ENCODE results near the gene C12orf56.
A peak's percentile ranks its signal among the peaks of the same experiment; 100 is the strongest.
"Not testable (repeated sequence)": the region's sequence is repeated elsewhere in the genome, so short reads cannot be mapped to it uniquely, and the experiment has no call there.

C12orf56 gene

GRCh38 chr12:64383675-64384074 lies 6.9 kb downstream of the C12orf56 start:
- Mint-ChIP-seq H3K4me1 (no peaks in the 10 kb centered on the region), H3K27ac (no peak overlapping the region), H3K9me3 (peaks cover 23% of the 10 kb centered on the region), H3K36me3 (ENCODE audit: low read depth) (no peaks in the 10 kb centered on the region), H3K4me3 (no peak overlapping the region), H3K27me3 (ENCODE audit: low read depth, poor library complexity) (peaks cover 3% of the 10 kb centered on the region)
- no peak for DNase-seq
- no peak for TF ChIP-seq CTCF (IDR thresholded peaks at IDR 0.05)

- no peak overlapping the region for H3K27ac Mint-ChIP-seq
- H3K9me3 Mint-ChIP-seq = no peaks in the 10 kb centered on the region
- no peaks in the 10 kb centered on the region for H3K36me3 Mint-ChIP-seq (ENCODE audit: low read depth)
- DNase-seq = no peak
- no peak overlapping the region for H3K4me3 Mint-ChIP-seq
- no peaks in the 10 kb centered on the region for H3K27me3 Mint-ChIP-seq (ENCODE audit: low read depth, poor library complexity)
- TF ChIP-seq CTCF (IDR thresholded peaks at IDR 0.05) = no peak
- H3K4me1 Mint-ChIP-seq = no peaks in the 10 kb centered on the region
These were observed 27.7 kb downstream of the C12orf56 start for GRCh38 chr12:64362721-64363305.

- not testable (repeated sequence) for H3K4me1 Mint-ChIP-seq; DNase-seq; H3K36me3 Mint-ChIP-seq (ENCODE audit: low read depth); H3K4me3 Mint-ChIP-seq; H3K27ac Mint-ChIP-seq; H3K9me3 Mint-ChIP-seq; H3K27me3 Mint-ChIP-seq (ENCODE audit: low read depth, poor library complexity)
These were observed 29.4 kb downstream of the C12orf56 start for GRCh38 chr12:64361173-64361572.

- DNase-seq; H3K27me3 Mint-ChIP-seq (ENCODE audit: low read depth, poor library complexity); H3K4me1 Mint-ChIP-seq; H3K36me3 Mint-ChIP-seq (ENCODE audit: low read depth); H3K4me3 Mint-ChIP-seq: not testable (repeated sequence)
- Mint-ChIP-seq H3K27ac (peak overlapping the region; percentile 90), H3K9me3 (peaks cover 23% of the 10 kb centered on the region)
These were observed 34.3 kb downstream of the C12orf56 start for GRCh38 chr12:64356209-64356608.

GRCh38 chr12:64352181-64352580 lies 38.4 kb downstream of the C12orf56 start:
- Mint-ChIP-seq H3K4me3 (no peak overlapping the region), H3K9me3 (peaks cover 47% of the 10 kb centered on the region), H3K27me3 (ENCODE audit: low read depth, poor library complexity) (no peaks in the 10 kb centered on the region), H3K36me3 (ENCODE audit: low read depth) (no peaks in the 10 kb centered on the region), H3K4me1 (no peaks in the 10 kb centered on the region), H3K27ac (no peak overlapping the region)
- no peak for DNase-seq
- no peak for TF ChIP-seq CTCF (IDR thresholded peaks at IDR 0.05)

GRCh38 chr12:64351265-64351664 lies 39.3 kb downstream of the C12orf56 start:
- H3K4me1 Mint-ChIP-seq = no peaks in the 10 kb centered on the region
- no peaks in the 10 kb centered on the region for H3K36me3 Mint-ChIP-seq (ENCODE audit: low read depth)
- TF ChIP-seq CTCF (IDR thresholded peaks at IDR 0.05) = no peak
- peaks cover 44% of the 10 kb centered on the region for H3K9me3 Mint-ChIP-seq
- no peak overlapping the region for H3K4me3 Mint-ChIP-seq
- no peak for DNase-seq
- H3K27me3 Mint-ChIP-seq (ENCODE audit: low read depth, poor library complexity) = no peaks in the 10 kb centered on the region
- no peak overlapping the region for H3K27ac Mint-ChIP-seq

- no peak for DNase-seq
- Mint-ChIP-seq H3K27ac (no peak overlapping the region), H3K4me3 (no peak overlapping the region), H3K4me1 (no peaks in the 10 kb centered on the region), H3K9me3 (peaks cover 49% of the 10 kb centered on the region), H3K27me3 (ENCODE audit: low read depth, poor library complexity) (no peaks in the 10 kb centered on the region), H3K36me3 (ENCODE audit: low read depth) (no peaks in the 10 kb centered on the region)
- TF ChIP-seq CTCF (IDR thresholded peaks at IDR 0.05) = no peak
These were observed 42.9 kb downstream of the C12orf56 start for GRCh38 chr12:64347630-64348029.

- H3K27ac Mint-ChIP-seq; H3K36me3 Mint-ChIP-seq (ENCODE audit: low read depth); H3K27me3 Mint-ChIP-seq (ENCODE audit: low read depth, poor library complexity); H3K4me3 Mint-ChIP-seq; H3K4me1 Mint-ChIP-seq; DNase-seq: not testable (repeated sequence)
- H3K9me3 Mint-ChIP-seq = peaks cover 38% of the 10 kb centered on the region
These were observed 45.9 kb downstream of the C12orf56 start for GRCh38 chr12:64344631-64345030.

- DNase-seq; H3K4me3 Mint-ChIP-seq; H3K36me3 Mint-ChIP-seq (ENCODE audit: low read depth); H3K4me1 Mint-ChIP-seq; H3K27me3 Mint-ChIP-seq (ENCODE audit: low read depth, poor library complexity); H3K27ac Mint-ChIP-seq: not testable (repeated sequence)
- peaks cover 19% of the 10 kb centered on the region for H3K9me3 Mint-ChIP-seq
These were observed 50.0 kb downstream of the C12orf56 start for GRCh38 chr12:64340546-64340945.

All from nephron progenitor cell (in vitro differentiated cells).